ENCODE measurements around the gene CARNS1. TPM values are rescaled to one million over a fixed set of nuclear protein-coding genes. Genes with fewer than 3 reads are reported as not detected.

CARNS1 gene
- total and polyA plus RNA-seq, 2 of the 13 experiments (the other 11 are each of a cell fraction or from before 2014, with no cell fraction given), result not detected

GRCh38 chr11:67468759-67469507 lies 53.5 kb downstream of the CARNS1 start, which contains the start of gene TMEM134 (continued):
- TF ChIP-seq, protein P1, sequence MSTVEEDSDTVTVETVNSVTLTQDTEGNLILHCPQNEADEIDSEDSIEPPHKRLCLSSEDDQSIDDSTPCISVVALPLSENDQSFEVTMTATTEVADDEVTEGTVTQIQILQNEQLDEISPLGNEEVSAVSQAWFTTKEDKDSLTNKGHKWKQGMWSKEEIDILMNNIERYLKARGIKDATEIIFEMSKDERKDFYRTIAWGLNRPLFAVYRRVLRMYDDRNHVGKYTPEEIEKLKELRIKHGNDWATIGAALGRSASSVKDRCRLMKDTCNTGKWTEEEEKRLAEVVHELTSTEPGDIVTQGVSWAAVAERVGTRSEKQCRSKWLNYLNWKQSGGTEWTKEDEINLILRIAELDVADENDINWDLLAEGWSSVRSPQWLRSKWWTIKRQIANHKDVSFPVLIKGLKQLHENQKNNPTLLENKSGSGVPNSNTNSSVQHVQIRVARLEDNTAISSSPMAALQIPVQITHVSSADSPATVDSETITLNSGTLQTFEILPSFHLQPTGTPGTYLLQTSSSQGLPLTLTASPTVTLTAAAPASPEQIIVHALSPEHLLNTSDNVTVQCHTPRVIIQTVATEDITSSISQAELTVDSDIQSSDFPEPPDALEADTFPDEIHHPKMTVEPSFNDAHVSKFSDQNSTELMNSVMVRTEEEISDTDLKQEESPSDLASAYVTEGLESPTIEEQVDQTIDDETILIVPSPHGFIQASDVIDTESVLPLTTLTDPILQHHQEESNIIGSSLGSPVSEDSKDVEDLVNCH (CRISPR knock-in tag; IDR thresholded peaks at IDR 0.05), result no peak
- TF ChIP-seq TP53 (CRISPR knock-in tag; conservative IDR thresholded peaks at IDR 0.05) (0 out of 2 replicates have a peak, but pooled peaks have one; percentile 41), KDM3A (CRISPR knock-in tag; IDR thresholded peaks at IDR 0.05; ENCODE audit: low read depth) (peak; percentile 67; the same call in 1 of the 2 replicates), KLF11 (CRISPR knock-in tag; IDR thresholded peaks at IDR 0.05) (no peak), ZNF629 (CRISPR knock-in tag; conservative IDR thresholded peaks at IDR 0.05) (peak; percentile 25; the same call in 1 of the 2 replicates), ZBTB7A (CRISPR knock-in tag; IDR thresholded peaks at IDR 0.05) (peak; percentile 94), HNF1A (IDR thresholded peaks at IDR 0.05; ENCODE audit: low read depth) (no peak), HNF1A (CRISPR knock-in tag; IDR thresholded peaks at IDR 0.05; ENCODE audit: borderline replicate concordance) (no peak), PHF20 (CRISPR knock-in tag; IDR thresholded peaks at IDR 0.05) (peak; percentile 71), TAF1 (CRISPR knock-in tag; IDR thresholded peaks at IDR 0.05) (peak; percentile 81), SAFB2 (CRISPR knock-in tag; IDR thresholded peaks at IDR 0.05; ENCODE audit: borderline replicate concordance, low read depth) (peak; percentile 73; the same call in 1 of the 2 replicates), LCORL (IDR thresholded peaks at IDR 0.05) (no peak), LCORL (CRISPR knock-in tag; IDR thresholded peaks at IDR 0.05) (peak; percentile 60), ZMAT5 (CRISPR knock-in tag; IDR thresholded peaks at IDR 0.05; ENCODE audit: borderline replicate concordance, low read depth) (no peak), JUND (CRISPR knock-in tag; IDR thresholded peaks at IDR 0.05) (peak; percentile 58; the same call in 1 of the 2 replicates), ZBTB43 (CRISPR knock-in tag; conservative IDR thresholded peaks at IDR 0.05) (no peak)
- TF ChIP-seq, protein P2, sequence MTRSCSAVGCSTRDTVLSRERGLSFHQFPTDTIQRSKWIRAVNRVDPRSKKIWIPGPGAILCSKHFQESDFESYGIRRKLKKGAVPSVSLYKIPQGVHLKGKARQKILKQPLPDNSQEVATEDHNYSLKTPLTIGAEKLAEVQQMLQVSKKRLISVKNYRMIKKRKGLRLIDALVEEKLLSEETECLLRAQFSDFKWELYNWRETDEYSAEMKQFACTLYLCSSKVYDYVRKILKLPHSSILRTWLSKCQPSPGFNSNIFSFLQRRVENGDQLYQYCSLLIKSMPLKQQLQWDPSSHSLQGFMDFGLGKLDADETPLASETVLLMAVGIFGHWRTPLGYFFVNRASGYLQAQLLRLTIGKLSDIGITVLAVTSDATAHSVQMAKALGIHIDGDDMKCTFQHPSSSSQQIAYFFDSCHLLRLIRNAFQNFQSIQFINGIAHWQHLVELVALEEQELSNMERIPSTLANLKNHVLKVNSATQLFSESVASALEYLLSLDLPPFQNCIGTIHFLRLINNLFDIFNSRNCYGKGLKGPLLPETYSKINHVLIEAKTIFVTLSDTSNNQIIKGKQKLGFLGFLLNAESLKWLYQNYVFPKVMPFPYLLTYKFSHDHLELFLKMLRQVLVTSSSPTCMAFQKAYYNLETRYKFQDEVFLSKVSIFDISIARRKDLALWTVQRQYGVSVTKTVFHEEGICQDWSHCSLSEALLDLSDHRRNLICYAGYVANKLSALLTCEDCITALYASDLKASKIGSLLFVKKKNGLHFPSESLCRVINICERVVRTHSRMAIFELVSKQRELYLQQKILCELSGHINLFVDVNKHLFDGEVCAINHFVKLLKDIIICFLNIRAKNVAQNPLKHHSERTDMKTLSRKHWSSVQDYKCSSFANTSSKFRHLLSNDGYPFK (CRISPR knock-in tag; IDR thresholded peaks at IDR 0.05; ENCODE audit: borderline replicate concordance), result peak; percentile 69; the same call in 1 of the 2 replicates
